ENCODE data around the gene LLCFC1. TPM values are rescaled to one million over a fixed set of nuclear protein-coding genes. Genes with fewer than 3 reads are reported as not detected.

Gene LLCFC1
- total and polyA plus RNA-seq, 7 donors = not detected

GRCh38 chr7:142925413-142925812 is 13.9 kb upstream of the LLCFC1 start:
- no peak for TF ChIP-seq EP300 (IDR thresholded peaks at IDR 0.05)
- TF ChIP-seq, protein P1, sequence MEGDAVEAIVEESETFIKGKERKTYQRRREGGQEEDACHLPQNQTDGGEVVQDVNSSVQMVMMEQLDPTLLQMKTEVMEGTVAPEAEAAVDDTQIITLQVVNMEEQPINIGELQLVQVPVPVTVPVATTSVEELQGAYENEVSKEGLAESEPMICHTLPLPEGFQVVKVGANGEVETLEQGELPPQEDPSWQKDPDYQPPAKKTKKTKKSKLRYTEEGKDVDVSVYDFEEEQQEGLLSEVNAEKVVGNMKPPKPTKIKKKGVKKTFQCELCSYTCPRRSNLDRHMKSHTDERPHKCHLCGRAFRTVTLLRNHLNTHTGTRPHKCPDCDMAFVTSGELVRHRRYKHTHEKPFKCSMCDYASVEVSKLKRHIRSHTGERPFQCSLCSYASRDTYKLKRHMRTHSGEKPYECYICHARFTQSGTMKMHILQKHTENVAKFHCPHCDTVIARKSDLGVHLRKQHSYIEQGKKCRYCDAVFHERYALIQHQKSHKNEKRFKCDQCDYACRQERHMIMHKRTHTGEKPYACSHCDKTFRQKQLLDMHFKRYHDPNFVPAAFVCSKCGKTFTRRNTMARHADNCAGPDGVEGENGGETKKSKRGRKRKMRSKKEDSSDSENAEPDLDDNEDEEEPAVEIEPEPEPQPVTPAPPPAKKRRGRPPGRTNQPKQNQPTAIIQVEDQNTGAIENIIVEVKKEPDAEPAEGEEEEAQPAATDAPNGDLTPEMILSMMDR (IDR thresholded peaks at IDR 0.05) = no peak
- TF ChIP-seq POLR2A (IDR thresholded peaks at IDR 0.05) = no peak
- no peak for TF ChIP-seq POLR2AphosphoS5 (IDR thresholded peaks at IDR 0.05)

DNA sequence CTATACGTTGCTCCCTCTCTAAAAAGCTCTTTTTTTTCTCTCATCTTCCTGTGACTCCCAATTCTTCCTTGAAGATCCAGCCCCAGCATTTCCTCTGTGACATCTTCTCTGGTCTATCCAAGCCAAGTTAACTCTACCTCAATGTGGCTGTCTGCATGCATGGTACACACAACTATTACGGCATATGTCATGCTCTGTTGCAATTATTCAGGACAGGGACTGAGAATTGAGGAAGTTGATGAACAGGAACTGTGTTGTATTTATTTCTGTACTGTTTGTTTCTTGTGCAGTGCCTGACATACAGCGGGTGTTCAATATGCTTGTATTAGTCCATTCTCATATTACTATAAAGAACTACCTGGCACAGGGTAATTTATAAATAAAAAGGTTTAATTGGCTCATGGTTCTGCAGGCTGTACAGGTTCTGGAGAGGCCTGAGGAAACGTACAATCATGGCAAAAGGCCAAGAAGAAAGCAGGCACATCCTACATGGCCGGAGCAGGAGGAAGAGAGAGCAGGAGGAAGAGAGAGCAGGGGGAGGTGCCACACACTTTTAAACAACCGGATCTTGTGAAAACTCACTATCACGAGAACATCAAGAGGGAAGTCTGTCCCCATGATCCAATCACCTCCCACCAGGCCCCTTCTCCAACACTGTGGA is 12.1 kb upstream of the LLCFC1 start:
- Histone ChIP-seq H3K27ac (no peak overlapping the region), H3K4me3 (no peak overlapping the region), H3K27me3 (no peaks in the 10 kb centered on the region), H3K4me1 (no peaks in the 10 kb centered on the region), H3K9me3 (no peaks in the 10 kb centered on the region), H3K36me3 (no peaks in the 10 kb centered on the region)
- 44 to 47% methylated on average over 7 of the region's 7 CpGs for WGBS, 2 donors
- TF ChIP-seq POLR2AphosphoS5 (IDR thresholded peaks at IDR 0.05) = no peak
- TF ChIP-seq, protein P1 (IDR thresholded peaks at IDR 0.05) = no peak
- TF ChIP-seq EP300 (IDR thresholded peaks at IDR 0.05) = no peak
- TF ChIP-seq POLR2A (IDR thresholded peaks at IDR 0.05) = no peak
- intact Hi-C loops (cut with DNase I) = no loop called here
- no peak for DNase-seq

More at GRCh38 chr7:142925413-142925812, 13.9 kb upstream of the LLCFC1 start:
- Histone ChIP-seq H3K9me3 (no peaks in the 10 kb centered on the region), H3K36me3 (no peaks in the 10 kb centered on the region), H3K4me1 (no peaks in the 10 kb centered on the region), H3K27ac (no peak overlapping the region), H3K27me3 (no peaks in the 10 kb centered on the region), H3K4me3 (no peak overlapping the region)
- WGBS, 2 donors = 76 to 84% methylated on average over 12 of the region's 12 CpGs
- DNase-seq = no peak
- intact Hi-C loops (cut with DNase I) = no loop called here

DNA sequence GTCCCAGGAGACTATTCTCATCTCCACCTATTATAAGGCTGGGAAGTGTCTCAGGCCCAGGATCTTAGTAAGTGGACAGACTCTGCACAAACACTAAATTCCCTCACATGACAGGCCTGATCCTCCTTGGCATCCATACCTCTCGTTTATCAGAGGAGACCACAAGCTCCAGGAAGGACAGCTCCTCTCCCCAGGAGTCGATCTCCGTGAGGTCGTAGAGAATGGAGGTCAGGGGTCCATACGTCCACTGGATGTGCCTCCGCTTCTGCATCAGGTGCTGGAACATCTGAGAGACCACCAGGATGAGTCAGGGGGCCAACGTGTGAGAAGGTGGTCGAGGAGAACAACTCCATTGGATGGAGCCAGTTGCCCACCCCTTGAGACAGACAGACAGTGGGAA is 11.3 kb upstream of the LLCFC1 start:
- no peaks in the 10 kb centered on the region for H3K4me1 ChIP-seq
- 67 to 88% methylated on average over 8 of the region's 8 CpGs for WGBS, 2 donors
- no peaks in the 10 kb centered on the region for H3K9me3 ChIP-seq
- intact Hi-C loops (cut with DNase I) = no loop called here
- H3K4me3 ChIP-seq = no peak overlapping the region
- no peak overlapping the region for H3K27ac ChIP-seq
- no peak for TF ChIP-seq POLR2AphosphoS5 (IDR thresholded peaks at IDR 0.05)
- no peaks in the 10 kb centered on the region for H3K36me3 ChIP-seq
- DNase-seq = no peak
- H3K27me3 ChIP-seq = no peaks in the 10 kb centered on the region

DNA sequence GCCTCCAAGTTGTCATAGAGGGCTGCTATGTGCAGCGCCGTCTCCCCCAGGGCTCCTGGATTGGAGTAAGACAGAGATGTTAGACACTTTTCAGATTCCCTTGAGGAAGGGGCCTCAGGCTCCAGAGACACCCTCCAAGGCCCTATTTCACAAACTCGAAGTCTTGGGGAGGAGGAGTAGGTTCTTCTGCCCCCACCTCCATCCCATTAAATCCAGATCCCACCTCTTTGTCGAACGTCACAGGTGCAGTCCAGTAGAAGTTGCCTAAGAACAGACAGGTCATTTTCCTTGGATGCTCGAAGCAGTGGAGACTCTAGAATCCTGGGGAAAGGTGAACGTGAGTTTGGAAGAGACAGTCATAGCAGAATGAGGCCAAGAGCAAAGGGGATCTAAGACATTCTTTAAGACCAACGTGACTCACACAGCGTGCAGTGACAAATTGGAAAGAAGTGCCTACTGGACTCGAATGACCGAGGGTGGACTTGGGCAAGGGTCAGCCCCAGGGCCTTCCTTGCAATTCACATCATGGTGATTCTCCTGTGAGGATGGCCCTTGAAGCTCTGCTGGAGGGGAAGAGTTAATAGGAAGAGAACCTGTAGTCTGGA is 9.1 kb upstream of the LLCFC1 start:
- 81 to 90% methylated on average over 11 of the region's 11 CpGs for WGBS, 2 donors
- Histone ChIP-seq H3K27ac (no peak overlapping the region), H3K36me3 (no peaks in the 10 kb centered on the region), H3K4me3 (no peak overlapping the region), H3K27me3 (no peaks in the 10 kb centered on the region), H3K4me1 (no peaks in the 10 kb centered on the region), H3K9me3 (no peaks in the 10 kb centered on the region)
- intact Hi-C loops (cut with DNase I) = no loop called here
- TF ChIP-seq, protein P1 (IDR thresholded peaks at IDR 0.05) = no peak
- TF ChIP-seq EP300 (IDR thresholded peaks at IDR 0.05) (no peak), POLR2AphosphoS5 (IDR thresholded peaks at IDR 0.05) (no peak), POLR2A (IDR thresholded peaks at IDR 0.05) (no peak)
- no peak for DNase-seq

- no peaks in the 10 kb centered on the region for H3K9me3 ChIP-seq
- TF ChIP-seq EP300 (IDR thresholded peaks at IDR 0.05) (no peak), POLR2A (IDR thresholded peaks at IDR 0.05) (no peak), POLR2AphosphoS5 (IDR thresholded peaks at IDR 0.05) (no peak)
- TF ChIP-seq, protein P1 (IDR thresholded peaks at IDR 0.05) = no peak
- H3K27me3 ChIP-seq = no peaks in the 10 kb centered on the region
- intact Hi-C loops (cut with DNase I) = no loop called here
- H3K27ac ChIP-seq = no peak overlapping the region
- no peak for DNase-seq
- no peaks in the 10 kb centered on the region for H3K4me1 ChIP-seq
- no peak overlapping the region for H3K4me3 ChIP-seq
- 55 to 64% methylated on average over 5 of the region's 5 CpGs for WGBS, 2 donors
- H3K36me3 ChIP-seq = no peaks in the 10 kb centered on the region
Observed at GRCh38 chr7:142932386-142933091, 6.7 kb upstream of the LLCFC1 start.

Measured in sigmoid colon (tissue), 7 donors.